Mesenchymal stem cell (in vitro differentiated cells and primary cell): ENCODE results near the gene SLC6A17.

Experiments used
- DNase-seq: peaks from one replicate; pipeline ENCODE4 v3.0.0-alpha.2; 2013
- H2AFZ ChIP-seq: one replicate; pipeline ENCODE4 v1.6.1; 2013; ENCODE audit warnings: low read depth, mild to moderate bottlenecking, control low read depth, inconsistent platforms, low read length, moderate library complexity
- H2AK5ac ChIP-seq: 2 replicates; pipeline ENCODE4 v1.6.1; 2013; ENCODE audit warnings: low read length, moderate library complexity, mild to moderate bottlenecking, inconsistent platforms; ENCODE audit not compliant: severe bottlenecking
- H2BK120ac ChIP-seq: one replicate; pipeline ENCODE4 v1.6.1; 2013; ENCODE audit warnings: low read depth, mild to moderate bottlenecking, inconsistent platforms, low read length, moderate library complexity
- H2BK12ac ChIP-seq, 2 experiments: one replicate each; pipeline ENCODE4 v1.6.1; 2013; ENCODE audit warnings: inconsistent platforms in 2 of 2, low read length in 2 of 2, mild to moderate bottlenecking in 2 of 2, moderate library complexity in 2 of 2, control low read depth in 1 of 2
- H2BK15ac ChIP-seq: one replicate; pipeline ENCODE4 v1.6.1; 2013; ENCODE audit warnings: mild to moderate bottlenecking, low read depth, inconsistent platforms; ENCODE audit not compliant: poor library complexity, severe bottlenecking
- H2BK5ac ChIP-seq: 2 replicates; pipeline ENCODE4 v1.6.1; 2013; ENCODE audit warnings: low read depth, mild to moderate bottlenecking, low read length, control low read depth, inconsistent platforms; ENCODE audit not compliant: poor library complexity, severe bottlenecking
- H3K14ac ChIP-seq, 2 experiments: one replicate each; pipeline ENCODE4 v1.6.1; 2013; ENCODE audit warnings: inconsistent platforms in 2 of 2, low read length in 2 of 2, control low read depth in 1 of 2, mild to moderate bottlenecking in 1 of 2, moderate library complexity in 1 of 2
- H3K18ac ChIP-seq, 2 experiments: one replicate each; pipeline ENCODE4 v1.6.1; 2013; ENCODE audit warnings: inconsistent platforms in 2 of 2, low read length in 2 of 2, control low read depth in 1 of 2, low read depth in 1 of 2, mild to moderate bottlenecking in 1 of 2
- H3K23ac ChIP-seq, 2 experiments: one replicate each; pipeline ENCODE4 v1.6.1; 2013; ENCODE audit warnings: inconsistent platforms in 2 of 2, low read length in 2 of 2, mild to moderate bottlenecking in 2 of 2, moderate library complexity in 2 of 2, control low read depth in 1 of 2
- H3K27ac ChIP-seq: 2 replicates; pipeline ENCODE4 v1.5.1; 2013; ENCODE audit warnings: mild to moderate bottlenecking, moderate library complexity, low read length, control low read depth, inconsistent platforms; ENCODE audit not compliant: poor library complexity, severe bottlenecking
- H3K27me3 ChIP-seq, 2 experiments: 2 replicates each; pipeline versions ENCODE4 v1.6.1 to v1.7.0; 2013; ENCODE audit warnings: low read length in 2 of 2, mild to moderate bottlenecking in 2 of 2, moderate library complexity in 2 of 2, control low read depth in 1 of 2, inconsistent platforms in 1 of 2; ENCODE audit not compliant: control insufficient read depth in 1 of 2, insufficient read depth in 1 of 2
- H3K36me3 ChIP-seq, 2 experiments: 2 replicates each; pipeline versions ENCODE4 v1.6.1 to v1.7.0; 2013; ENCODE audit warnings: low read length in 2 of 2, control low read depth in 1 of 2, inconsistent platforms in 1 of 2, low read depth in 1 of 2, mild to moderate bottlenecking in 1 of 2; ENCODE audit not compliant: insufficient read depth in 2 of 2, control insufficient read depth in 1 of 2
- H3K4ac ChIP-seq, 2 experiments: one replicate each; pipeline ENCODE4 v1.6.1; 2013; ENCODE audit warnings: inconsistent platforms in 2 of 2, low read length in 2 of 2, mild to moderate bottlenecking in 2 of 2, moderate library complexity in 2 of 2, control low read depth in 1 of 2, low read depth in 1 of 2
- H3K4me1 ChIP-seq: 2 replicates; pipeline ENCODE4 v1.6.1; 2013; ENCODE audit warnings: low read depth, low read length, control low read depth; ENCODE audit not compliant: control insufficient read depth, insufficient read depth
- H3K4me2 ChIP-seq: 2 replicates; pipeline ENCODE4 v1.6.1; 2013; ENCODE audit warnings: low read length, mild to moderate bottlenecking, inconsistent platforms; ENCODE audit not compliant: poor library complexity, severe bottlenecking
- H3K4me3 ChIP-seq, 2 experiments: 2 replicates each; pipeline versions ENCODE4 v1.5.1 to v1.7.0; 2013; ENCODE audit warnings: low read length in 2 of 2, mild to moderate bottlenecking in 2 of 2, control low read depth in 1 of 2, low read depth in 1 of 2; ENCODE audit not compliant: insufficient read depth in 1 of 2
- H3K79me1 ChIP-seq: replicated peaks from 2 replicates; pipeline ENCODE4 v1.6.1; 2013; ENCODE audit warnings: mild to moderate bottlenecking, control low read depth, low read length, inconsistent platforms; ENCODE audit not compliant: poor library complexity, severe bottlenecking
- H3K9ac ChIP-seq: 2 replicates; pipeline ENCODE4 v1.7.0; 2013; ENCODE audit warnings: mild to moderate bottlenecking, low read length, moderate library complexity
- H3K9me3 ChIP-seq: 2 replicates; pipeline ENCODE4 v1.7.0; 2013; ENCODE audit warnings: mild to moderate bottlenecking, low read length; ENCODE audit not compliant: control insufficient read depth
- H4K8ac ChIP-seq: one replicate; pipeline ENCODE4 v1.6.1; 2013; ENCODE audit warnings: inconsistent platforms, mild to moderate bottlenecking, low read length, moderate library complexity
- H4K91ac ChIP-seq: one replicate; pipeline ENCODE4 v1.6.1; 2013; ENCODE audit warnings: mild to moderate bottlenecking, low read length, inconsistent platforms
- WGBS: methylation state at CpG from one replicate; pipeline ENCODE4 v1.1.7; 2013; ENCODE audit warnings: mixed read lengths; 5-methylcytosine and 5-hydroxymethylcytosine counted together

SLC6A17 gene

GRCh38 chr1:110209715-110210603 lies 59.7 kb downstream of the SLC6A17 start, which contains the start of gene KCNC4:
Gene KCNC4 (plus strand): TSS chr1:110210314. CDS start chr1:110211500, 1,186 bp downstream.
- H2BK15ac ChIP-seq: peak within 1 kb of the TSS; percentile 45
- peak within 1 kb of the TSS; percentile 60 for H2AFZ ChIP-seq
- H3K27ac ChIP-seq: no peak within 1 kb of the TSS
- H2AK5ac ChIP-seq: no peak within 1 kb of the TSS
- H3K27me3 ChIP-seq: peaks cover 3 to 82% of the 10 kb centered on the region in 2 experiments
- peaks cover 21% of the 10 kb centered on the region for H3K4me1 ChIP-seq
- H2BK5ac ChIP-seq: no peak within 1 kb of the TSS
- no peak within 1 kb of the TSS for H2BK120ac ChIP-seq
- no peaks in the 10 kb centered on the region for H3K79me1 ChIP-seq
- DNase-seq: peak; percentile 43
- 2% methylated on average over 61 of the region's 103 CpGs for WGBS
- peak within 1 kb of the TSS in 1 of 2 experiments; percentile 15 for H3K23ac ChIP-seq
- H3K9ac ChIP-seq: peak within 1 kb of the TSS; percentile 83
- H2BK12ac ChIP-seq: no peak within 1 kb of the TSS
- H3K9me3 ChIP-seq: no peaks in the 10 kb centered on the region
- peak within 1 kb of the TSS; percentile 96 for H3K4me2 ChIP-seq
- peaks cover 0 to 2% of the 10 kb centered on the region in 2 experiments for H3K36me3 ChIP-seq
- no peak within 1 kb of the TSS for H3K14ac ChIP-seq
- H3K4ac ChIP-seq: no peak within 1 kb of the TSS
- H3K18ac ChIP-seq: peak within 1 kb of the TSS; percentile 4 to 5
- H3K4me3 ChIP-seq: peak within 1 kb of the TSS; percentile 63 to 76
- H4K8ac ChIP-seq: peak within 1 kb of the TSS; percentile 63
- H4K91ac ChIP-seq: no peak within 1 kb of the TSS

GRCh38 chr1:110210604-110211495 lies 60.6 kb downstream of the SLC6A17 start:
- no peak overlapping the region for H3K27ac ChIP-seq
- H3K79me1 ChIP-seq: no peaks in the 10 kb centered on the region
- H4K91ac ChIP-seq: no peak overlapping the region
- H2AFZ ChIP-seq: no peak overlapping the region
- H2BK120ac ChIP-seq: no peak overlapping the region
- H3K36me3 ChIP-seq: peaks cover 0 to 2% of the 10 kb centered on the region in 2 experiments
- no peak overlapping the region for H3K18ac ChIP-seq
- H3K23ac ChIP-seq: peak overlapping the region in 1 of 2 experiments; percentile 15
- H3K9ac ChIP-seq: peak overlapping the region; percentile 66
- H3K9me3 ChIP-seq: no peaks in the 10 kb centered on the region
- no peak overlapping the region for H3K4ac ChIP-seq
- under 1% methylated on average over 77 of the region's 101 CpGs for WGBS
- no peak overlapping the region for H3K14ac ChIP-seq
- peak; percentile 43 for DNase-seq
- H2BK12ac ChIP-seq: no peak overlapping the region
- H3K4me2 ChIP-seq: peak overlapping the region; percentile 96
- peak overlapping the region; percentile 78 for H2BK15ac ChIP-seq
- no peak overlapping the region for H4K8ac ChIP-seq
- H2AK5ac ChIP-seq: no peak overlapping the region
- H3K4me3 ChIP-seq: peak overlapping the region; percentile 63 to 76
- no peak overlapping the region for H2BK5ac ChIP-seq
- H3K4me1 ChIP-seq: peaks cover 21% of the 10 kb centered on the region
- H3K27me3 ChIP-seq: peaks cover 3 to 87% of the 10 kb centered on the region in 2 experiments

GRCh38 chr1:110211496-110212168 lies 61.3 kb downstream of the SLC6A17 start:
- Histone ChIP-seq H3K14ac (no peak overlapping the region), H2AFZ (no peak overlapping the region), H3K4me1 (peaks cover 21% of the 10 kb centered on the region), H3K27me3 (peaks cover 3 to 88% of the 10 kb centered on the region in 2 experiments), H2AK5ac (no peak overlapping the region), H3K4me3 (peak overlapping the region; percentile 27 to 76), H3K18ac (no peak overlapping the region), H3K4ac (no peak overlapping the region), H2BK15ac (peak overlapping the region; percentile 78), H3K27ac (no peak overlapping the region), H3K79me1 (no peaks in the 10 kb centered on the region), H4K8ac (no peak overlapping the region), H3K23ac (no peak overlapping the region), H3K36me3 (peaks cover 2 to 4% of the 10 kb centered on the region in 2 experiments), H3K9ac (peak overlapping the region; percentile 66), H2BK120ac (no peak overlapping the region), H2BK5ac (no peak overlapping the region), H3K9me3 (no peaks in the 10 kb centered on the region), H3K4me2 (no peak overlapping the region), H4K91ac (no peak overlapping the region), H2BK12ac (no peak overlapping the region)
- DNase-seq: no peak
- 7% methylated on average over 60 of the region's 81 CpGs for WGBS
